Stimulated activated naive CD4-positive, alpha-beta T cell treated with Interleukin-2 at 50 U/mL for 16 hours (primary cell): ENCODE measurements around the gene MCCD1.

ENCODE experiments used
- DNase-seq: peaks from one replicate; lab custom pipeline; 2025; lab: John Stamatoyannopoulos, UW

The MCCD1 gene

GRCh38 chr6:31513456-31514165, 15.2 kb upstream of the MCCD1 start:
- DNase-seq, result no peak

- DNase-seq, result no peak
These were observed 6.9 kb upstream of the MCCD1 start for GRCh38 chr6:31521835-31522234.

- no peak for DNase-seq
These were observed 3.2 kb upstream of the MCCD1 start for GRCh38 chr6:31525553-31525931.

GRCh38 chr6:31525932-31526591, 2.7 kb upstream of the MCCD1 start:
- DNase-seq, result no peak

GRCh38 chr6:31528307-31528777, 420 bp upstream of the MCCD1 start:
- DNase-seq, result no peak

GRCh38 chr6:31529329-31530150, 778 bp downstream of the MCCD1 start:
- no peak for DNase-seq

- DNase-seq, result no peak
These were observed 1.9 kb downstream of the MCCD1 start for GRCh38 chr6:31530659-31531058.

GRCh38 chr6:31531162-31531561, 2.4 kb downstream of the MCCD1 start:
- DNase-seq, result no peak

- DNase-seq, result no peak
These were observed 3.2 kb downstream of the MCCD1 start for GRCh38 chr6:31531771-31532643.

- DNase-seq, result no peak
These were observed 4.1 kb downstream of the MCCD1 start for GRCh38 chr6:31532644-31533454.

- no peak for DNase-seq
These were observed 4.7 kb downstream of the MCCD1 start for GRCh38 chr6:31533455-31533841.

GRCh38 chr6:31534011-31534410, 5.2 kb downstream of the MCCD1 start:
- no peak for DNase-seq

GRCh38 chr6:31534521-31535040, 5.8 kb downstream of the MCCD1 start:
- DNase-seq, result no peak

- no peak for DNase-seq
These were observed 7.0 kb downstream of the MCCD1 start for GRCh38 chr6:31535538-31536324.

GRCh38 chr6:31538805-31539400, 10.1 kb downstream of the MCCD1 start:
- DNase-seq, result no peak

- DNase-seq, result no peak
These were observed 11.9 kb downstream of the MCCD1 start for GRCh38 chr6:31540640-31541039.

- DNase-seq, result peak; percentile 50
These were observed 12.4 kb downstream of the MCCD1 start for GRCh38 chr6:31541059-31541657.

GRCh38 chr6:31541658-31542521, 13.1 kb downstream of the MCCD1 start, which contains the start of gene DDX39B:
Gene DDX39B, minus strand, starts transcription at chr6:31542003. Its CDS starts 1,471 bp downstream, at chr6:31540532.
- DNase-seq, result peak; percentile 94
